ENCODE data around the gene GRIA3. TPM values are rescaled to one million over a fixed set of nuclear protein-coding genes. Genes with fewer than 3 reads are reported as not detected.

Gene GRIA3
- total RNA-seq, 1 experiment from 2014 or later = 1.4 TPM

GRCh38 chrX:123504047-123504446 is 320.0 kb downstream of the GRIA3 start:
- Mint-ChIP-seq H3K9me3 (peaks cover 19 to 75% of the 10 kb centered on the region in 2 experiments), H3K27ac (no peak overlapping the region), H3K4me1 (no peaks in the 10 kb centered on the region), H3K36me3 (ENCODE audit: insufficient read depth in 1 of 3, low read depth in 3 of 3) (peaks cover 6 to 9% (median 6%) of the 10 kb centered on the region in 3 experiments; a peak in 6 of 7 replicates), H3K4me3 (no peak overlapping the region), H3K27me3 (ENCODE audit: low read depth) (no peaks in the 10 kb centered on the region)
- no peaks in the 10 kb centered on the region for H3K4me1 ChIP-seq (ENCODE audit: insufficient read depth, low read length)
- H3K79me2 ChIP-seq (ENCODE audit: insufficient read depth, low read length) = no peaks in the 10 kb centered on the region
- H3K27me3 ChIP-seq (ENCODE audit: insufficient read depth, low read length) = no peaks in the 10 kb centered on the region
- no peak overlapping the region for H3K56ac ChIP-seq (ENCODE audit: insufficient read length, low read depth, low read length)
- H2AFZ ChIP-seq (ENCODE audit: low read length) = no peak overlapping the region
- H4K91ac ChIP-seq (ENCODE audit: insufficient read length, low read depth, low read length) = no peak overlapping the region
- peaks cover 27% of the 10 kb centered on the region for H3K9me3 ChIP-seq (ENCODE audit: control insufficient read depth, low read depth, low read length)
- no peak overlapping the region for H3K23ac ChIP-seq (ENCODE audit: insufficient read length, low read depth, low read length)
- no peak overlapping the region for H3T11ph ChIP-seq (ENCODE audit: low read length)
- no peak overlapping the region for H2BK5ac ChIP-seq (ENCODE audit: insufficient read length, low read length)
- no peaks in the 10 kb centered on the region for H4K20me1 ChIP-seq (ENCODE audit: control insufficient read depth, insufficient read depth, insufficient read length)
- no peak overlapping the region for H3K4me2 ChIP-seq (ENCODE audit: insufficient read depth, insufficient read length, low read length)
- H2BK12ac ChIP-seq (ENCODE audit: insufficient read length, low read depth, low read length) = no peak overlapping the region
- H3K79me1 ChIP-seq (ENCODE audit: insufficient read depth, low read depth, low read length, poor library complexity, severe bottlenecking) = no peaks in the 10 kb centered on the region
- no peak for TF ChIP-seq CTCF (conservative IDR thresholded peaks at IDR 0.05)
- no peak overlapping the region for H2AK5ac ChIP-seq (ENCODE audit: insufficient read length, low read length)
- H2BK15ac ChIP-seq (ENCODE audit: low read depth, low read length) = no peak overlapping the region
- no peak overlapping the region for H3K14ac ChIP-seq (ENCODE audit: insufficient read depth, low read length)
- WGBS (ENCODE audit: extremely low coverage, insufficient read length, low lambda C conversion rate) = no CpG with 5 or more reads among the region's 2 CpGs
- DNase-seq = no peak
- H4K5ac ChIP-seq (ENCODE audit: insufficient read length, low read depth, low read length) = no peak overlapping the region
- no peaks in the 10 kb centered on the region for H3K23me2 ChIP-seq (ENCODE audit: insufficient read length, low read depth, low read length, poor library complexity, severe bottlenecking)
- H2BK120ac ChIP-seq (ENCODE audit: low read depth, low read length, poor library complexity, severe bottlenecking) = no peak overlapping the region
- no peak overlapping the region for H4K8ac ChIP-seq (replicated peaks; ENCODE audit: insufficient read length, low read depth, low read length)
- H3K9ac ChIP-seq (ENCODE audit: extremely low read depth, insufficient read length, low read length) = no peak overlapping the region
- H3K27ac ChIP-seq (ENCODE audit: insufficient read length, low read depth, low read length) = no peak overlapping the region
- no peak overlapping the region for H3K4ac ChIP-seq (ENCODE audit: low read depth, low read length)
- no peak overlapping the region for H3K18ac ChIP-seq (ENCODE audit: insufficient read length, low read depth, low read length)
- H2BK20ac ChIP-seq (ENCODE audit: low read depth, low read length, poor library complexity, severe bottlenecking) = no peak overlapping the region

Data from H9 (cell line).